Activated CD4-positive, alpha-beta memory T cell treated with anti-CD3 and anti-CD28 coated beads, Interleukin-2, amount 10 ng/mL, durations not matched to agents 7 days and 5 days (primary cell): ENCODE measurements around the gene SH2D1A. TPM values are rescaled to one million over a fixed set of nuclear protein-coding genes. Genes with fewer than 3 reads are reported as not detected.
"Not testable (repeated sequence)": the region's sequence is repeated elsewhere in the genome, so short reads cannot be mapped to it uniquely, and the experiment has no call there.

Experiments used
- CTCF ChIA-PET: fragments of 350-600 bp; sonication (Branson Sonifier 250); formaldehyde crosslinking; loops from one replicate; lab custom pipeline; 2021; ENCODE audit warnings: antibody characterized with exemption, inconsistent platforms; lab: Charles Lee
- POLR2A ChIA-PET: fragments of 350-600 bp; sonication (Branson Sonifier 250); formaldehyde crosslinking; loops from one replicate; lab custom pipeline; 2021; ENCODE audit warnings: antibody characterized with exemption; lab: Charles Lee
- DNase-seq: peaks from one replicate; pipeline ENCODE4 v3.0.0-alpha.2; 2020
- H3K27ac Mint-ChIP-seq: one replicate; pipeline ENCODE4 v1.8.0; 2021; ENCODE audit warnings: mild to moderate bottlenecking, mixed read lengths
- H3K27me3 Mint-ChIP-seq: one replicate; pipeline ENCODE4 v1.8.0; 2021; ENCODE audit warnings: mixed read lengths
- H3K36me3 Mint-ChIP-seq: one replicate; pipeline ENCODE4 v1.8.0; 2021; ENCODE audit warnings: low read depth, mixed read lengths
- H3K4me1 Mint-ChIP-seq: one replicate; pipeline ENCODE4 v1.8.0; 2021; ENCODE audit warnings: mixed read lengths
- H3K4me3 Mint-ChIP-seq: one replicate; pipeline ENCODE4 v1.8.0; 2021; ENCODE audit warnings: mild to moderate bottlenecking, mixed read lengths
- H3K9me3 Mint-ChIP-seq: one replicate; pipeline ENCODE4 v1.8.0; 2021; ENCODE audit warnings: mixed read lengths
- total RNA-seq, 2 experiments: library from RNA; stranded (reverse); gene quantifications; one replicate each; pipeline ENCODE4 v1.2.3, GENCODE V29; 2021

SH2D1A gene
- total RNA-seq, 2 experiments from 2014 or later, result 58.3 to 61.2 TPM

GRCh38 chrX:124395145-124395880 lies 49.0 kb downstream of the SH2D1A start:
- POLR2A ChIA-PET, result interaction anchor here (0.9 kb wide), 1 partner anchor 11 kb away, joined by 3 read pairs; no protein-coding TSS in a partner anchor

GRCh38 chrX:124401696-124402095 lies 55.3 kb downstream of the SH2D1A start:
- Mint-ChIP-seq H3K4me1 (peaks cover 5% of the 10 kb centered on the region), H3K36me3 (no peaks in the 10 kb centered on the region), H3K27ac (no peak overlapping the region), H3K9me3 (no peaks in the 10 kb centered on the region), H3K27me3 (no peaks in the 10 kb centered on the region), H3K4me3 (no peak overlapping the region)
- ChIA-PET POLR2A (no interaction called here), CTCF (no interaction called here)
- no peak for DNase-seq

More at GRCh38 chrX:124395145-124395880, 49.0 kb downstream of the SH2D1A start:
- no peak overlapping the region for H3K27ac Mint-ChIP-seq
- H3K4me1 Mint-ChIP-seq, result peaks cover 32% of the 10 kb centered on the region
- peak overlapping the region; percentile 19 for H3K4me3 Mint-ChIP-seq
- DNase-seq, result no peak
- peaks cover 8% of the 10 kb centered on the region for H3K36me3 Mint-ChIP-seq
- H3K27me3 Mint-ChIP-seq, result no peaks in the 10 kb centered on the region
- no peaks in the 10 kb centered on the region for H3K9me3 Mint-ChIP-seq
- CTCF ChIA-PET, result interaction anchor here (0.7 kb wide), 1 partner anchor 36 kb away, joined by 3 read pairs; no protein-coding TSS in a partner anchor

- no peak for DNase-seq
- POLR2A ChIA-PET, result interaction anchor here (1.0 to 1.1 kb wide), 2 partner anchors 10 to 188 kb away, joined by 3 read pairs; no protein-coding TSS in a partner anchor
- H3K27ac Mint-ChIP-seq, result no peak overlapping the region
- CTCF ChIA-PET, result interaction anchor here (0.8 to 1.5 kb wide), 5 partner anchors 9 to 27 kb away, joined by 3 to 5 read pairs (median 3); no protein-coding TSS in a partner anchor
- no peaks in the 10 kb centered on the region for H3K9me3 Mint-ChIP-seq
- no peaks in the 10 kb centered on the region for H3K27me3 Mint-ChIP-seq
- H3K4me3 Mint-ChIP-seq, result no peak overlapping the region
- H3K4me1 Mint-ChIP-seq, result peaks cover 5% of the 10 kb centered on the region
- H3K36me3 Mint-ChIP-seq, result no peaks in the 10 kb centered on the region
Observed at GRCh38 chrX:124405868-124406267, 59.5 kb downstream of the SH2D1A start.

- peak; percentile 65 for DNase-seq
- CTCF ChIA-PET, result interaction anchor here (0.8 to 1.5 kb wide), 5 partner anchors 10 to 26 kb away, joined by 3 to 5 read pairs (median 3); no protein-coding TSS in a partner anchor
- H3K27ac Mint-ChIP-seq, result no peak overlapping the region
- H3K9me3 Mint-ChIP-seq, result no peaks in the 10 kb centered on the region
- H3K27me3 Mint-ChIP-seq, result no peaks in the 10 kb centered on the region
- no peak overlapping the region for H3K4me3 Mint-ChIP-seq
- POLR2A ChIA-PET, result interaction anchor here (1.0 to 1.1 kb wide), 2 partner anchors 10 to 189 kb away, joined by 3 read pairs; no protein-coding TSS in a partner anchor
- peaks cover 5% of the 10 kb centered on the region for H3K4me1 Mint-ChIP-seq
- no peaks in the 10 kb centered on the region for H3K36me3 Mint-ChIP-seq
Observed at GRCh38 chrX:124406294-124407014, 60.1 kb downstream of the SH2D1A start.

- Mint-ChIP-seq H3K4me1 (peaks cover 5% of the 10 kb centered on the region), H3K36me3 (no peaks in the 10 kb centered on the region), H3K4me3 (no peak overlapping the region), H3K27me3 (no peaks in the 10 kb centered on the region), H3K9me3 (no peaks in the 10 kb centered on the region), H3K27ac (no peak overlapping the region)
- CTCF ChIA-PET, result interaction anchor here (0.7 to 1.5 kb wide), 2 partner anchors 19 to 725 kb away, joined by 3 to 5 read pairs; no protein-coding TSS in a partner anchor
- no peak for DNase-seq
- POLR2A ChIA-PET, result interaction anchor here (0.6 kb wide), 1 partner anchor 65 kb away, joined by 3 read pairs; no protein-coding TSS in a partner anchor
Observed at GRCh38 chrX:124407226-124407625, 60.9 kb downstream of the SH2D1A start.

- H3K27ac Mint-ChIP-seq, H3K9me3 Mint-ChIP-seq, H3K4me3 Mint-ChIP-seq, POLR2A ChIA-PET, H3K27me3 Mint-ChIP-seq, DNase-seq, H3K36me3 Mint-ChIP-seq, CTCF ChIA-PET: not testable (repeated sequence)
- peaks cover 13% of the 10 kb centered on the region for H3K4me1 Mint-ChIP-seq
Observed at GRCh38 chrX:124408380-124408779, 62.0 kb downstream of the SH2D1A start.

GRCh38 chrX:124413244-124413643 lies 66.9 kb downstream of the SH2D1A start:
- no peaks in the 10 kb centered on the region for H3K27me3 Mint-ChIP-seq
- POLR2A ChIA-PET, result no interaction called here
- H3K4me3 Mint-ChIP-seq, result no peak overlapping the region
- peaks cover 9% of the 10 kb centered on the region for H3K4me1 Mint-ChIP-seq
- H3K27ac Mint-ChIP-seq, result no peak overlapping the region
- no peaks in the 10 kb centered on the region for H3K9me3 Mint-ChIP-seq
- DNase-seq, result no peak
- H3K36me3 Mint-ChIP-seq, result peaks cover 3% of the 10 kb centered on the region
- CTCF ChIA-PET, result no interaction called here

GRCh38 chrX:124414281-124414680 lies 67.9 kb downstream of the SH2D1A start:
- H3K4me1 Mint-ChIP-seq, result peaks cover 9% of the 10 kb centered on the region
- POLR2A ChIA-PET, result no interaction called here

GRCh38 chrX:124415115-124415800 lies 68.9 kb downstream of the SH2D1A start:
- H3K4me1 Mint-ChIP-seq, result peaks cover 9% of the 10 kb centered on the region
- no peaks in the 10 kb centered on the region for H3K27me3 Mint-ChIP-seq
- ChIA-PET POLR2A (no interaction called here), CTCF (no interaction called here)
- no peak overlapping the region for H3K4me3 Mint-ChIP-seq
- DNase-seq, result no peak
- H3K27ac Mint-ChIP-seq, result no peak overlapping the region
- H3K9me3 Mint-ChIP-seq, result no peaks in the 10 kb centered on the region
- H3K36me3 Mint-ChIP-seq, result peaks cover 3% of the 10 kb centered on the region

More at GRCh38 chrX:124414281-124414680, 67.9 kb downstream of the SH2D1A start:
- CTCF ChIA-PET, result no interaction called here
- Mint-ChIP-seq H3K27ac (no peak overlapping the region), H3K4me3 (no peak overlapping the region), H3K27me3 (no peaks in the 10 kb centered on the region), H3K9me3 (no peaks in the 10 kb centered on the region), H3K36me3 (peaks cover 3% of the 10 kb centered on the region)
- no peak for DNase-seq

- CTCF ChIA-PET, result no interaction called here
- no peak overlapping the region for H3K27ac Mint-ChIP-seq
- H3K36me3 Mint-ChIP-seq, result peaks cover 3% of the 10 kb centered on the region
- H3K9me3 Mint-ChIP-seq, result no peaks in the 10 kb centered on the region
- H3K4me1 Mint-ChIP-seq, result no peaks in the 10 kb centered on the region
- H3K4me3 Mint-ChIP-seq, result no peak overlapping the region
- H3K27me3 Mint-ChIP-seq, result no peaks in the 10 kb centered on the region
- no peak for DNase-seq
- POLR2A ChIA-PET, result no interaction called here
Observed at GRCh38 chrX:124421898-124422655, 75.7 kb downstream of the SH2D1A start.
